OCI-LY1 (cell line): Measurements from ENCODE around the gene SLC46A1.

Experiments
- H2AFZ ChIP-seq: fragments of 200-600 bp; sonication (generic), shearing (Covaris generic); 2 replicates; pipeline ENCODE4 v1.6.0; 2014; ENCODE audit warnings: antibody characterized with exemption, mild to moderate bottlenecking, low read length
- H3F3A ChIP-seq: fragments of 200-600 bp; sonication (generic), shearing (Covaris generic); 2 replicates; pipeline ENCODE4 v1.6.0; 2014; ENCODE audit warnings: mild to moderate bottlenecking, antibody characterized with exemption, low read length, moderate library complexity; ENCODE audit not compliant: insufficient read depth
- H3K27ac ChIP-seq: fragments of 200-600 bp; sonication (generic); 2 replicates; pipeline ENCODE4 v1.5.1; 2014; ENCODE audit warnings: low read length, mixed run types, mild to moderate bottlenecking, low read depth; ENCODE audit not compliant: poor library complexity, severe bottlenecking
- H3K27me3 ChIP-seq: fragments of 200-600 bp; sonication (generic); 2 replicates; pipeline ENCODE4 v1.6.0; 2014; ENCODE audit warnings: antibody characterized with exemption, mild to moderate bottlenecking, low read length, moderate library complexity; ENCODE audit not compliant: insufficient read depth
- H3K36me3 ChIP-seq: fragments of 200-600 bp; sonication (generic); 2 replicates; pipeline ENCODE4 v1.6.1; 2014; ENCODE audit warnings: mild to moderate bottlenecking, antibody characterized with exemption, low read length, moderate library complexity, mixed read lengths; ENCODE audit not compliant: insufficient read depth
- H3K4me1 ChIP-seq: fragments of 200-600 bp; sonication (generic); 2 replicates; pipeline ENCODE4 v1.5.1; 2014; ENCODE audit warnings: mild to moderate bottlenecking, low read length, moderate library complexity; ENCODE audit not compliant: insufficient read depth, severe bottlenecking
- H3K4me2 ChIP-seq: fragments of 200-600 bp; sonication (generic), shearing (Covaris generic); 2 replicates; pipeline ENCODE4 v1.6.1; 2014; ENCODE audit warnings: low read length
- H3K4me3 ChIP-seq: fragments of 200-600 bp; sonication (generic); 2 replicates; pipeline ENCODE4 v1.5.1; 2014; ENCODE audit warnings: low read length, low read depth, mild to moderate bottlenecking, mixed read lengths; ENCODE audit not compliant: poor library complexity, severe bottlenecking
- H3K79me2 ChIP-seq: fragments of 200-600 bp; shearing (Covaris generic); 2 replicates; pipeline ENCODE4 v1.6.1; 2016; ENCODE audit warnings: mixed run types, low read length, mixed read lengths; ENCODE audit not compliant: insufficient read depth
- H3K9ac ChIP-seq: fragments of 200-600 bp; sonication (generic), shearing (Covaris generic); 2 replicates; pipeline ENCODE4 v1.6.1; 2014; ENCODE audit warnings: mild to moderate bottlenecking, low read length, mixed read lengths
- H3K9me2 ChIP-seq: fragments of 200-600 bp; sonication (generic), shearing (Covaris generic); 2 replicates; pipeline ENCODE4 v1.6.1; 2014; ENCODE audit warnings: low read depth, mild to moderate bottlenecking, low read length, mixed read lengths
- H3K9me3 ChIP-seq: fragments of 200-600 bp; shearing (Covaris generic); 2 replicates; pipeline ENCODE4 v1.6.1; 2014; ENCODE audit warnings: low read length, mixed read lengths
- H4K20me1 ChIP-seq: fragments of 200-600 bp; sonication (generic), shearing (Covaris generic); 2 replicates; pipeline ENCODE4 v1.6.0; 2016; ENCODE audit warnings: mild to moderate bottlenecking, low read length; ENCODE audit not compliant: insufficient read depth
- EZH2 ChIP-seq: fragments of 200-600 bp; sonication (generic), shearing (Covaris generic); IDR thresholded peaks from 2 replicates; pipeline ENCODE4 v1.8.0; 2017; ENCODE audit warnings: borderline replicate concordance, mixed run types, mild to moderate bottlenecking, antibody characterized with exemption, low read length, moderate library complexity, mixed read lengths
- TF ChIP-seq, protein P1 (sequence below): fragments of 200-600 bp; sonication (generic), shearing (Covaris generic); IDR thresholded peaks from 2 replicates; pipeline ENCODE4 v1.5.1; 2017; ENCODE audit warnings: mild to moderate bottlenecking, antibody characterized with exemption, low read length, moderate library complexity, mixed read lengths

SLC46A1 gene

GRCh38 chr17:28415886-28416285 lies 9.9 kb upstream of the SLC46A1 start:
- Histone ChIP-seq H4K20me1 (no peaks in the 10 kb centered on the region), H3K36me3 (no peaks in the 10 kb centered on the region), H3K4me2 (no peak overlapping the region), H3K9ac (no peak overlapping the region), H3K9me2 (no peaks in the 10 kb centered on the region), H3K27ac (no peak overlapping the region), H3F3A (no peaks in the 10 kb centered on the region), H3K27me3 (0 out of 2 replicates have a peak, but pooled peaks cover 7% of the 10 kb centered on the region), H3K4me1 (no peaks in the 10 kb centered on the region), H2AFZ (no peak overlapping the region), H3K9me3 (no peaks in the 10 kb centered on the region), H3K79me2 (no peaks in the 10 kb centered on the region), H3K4me3 (no peak overlapping the region)
- TF ChIP-seq, protein P1, sequence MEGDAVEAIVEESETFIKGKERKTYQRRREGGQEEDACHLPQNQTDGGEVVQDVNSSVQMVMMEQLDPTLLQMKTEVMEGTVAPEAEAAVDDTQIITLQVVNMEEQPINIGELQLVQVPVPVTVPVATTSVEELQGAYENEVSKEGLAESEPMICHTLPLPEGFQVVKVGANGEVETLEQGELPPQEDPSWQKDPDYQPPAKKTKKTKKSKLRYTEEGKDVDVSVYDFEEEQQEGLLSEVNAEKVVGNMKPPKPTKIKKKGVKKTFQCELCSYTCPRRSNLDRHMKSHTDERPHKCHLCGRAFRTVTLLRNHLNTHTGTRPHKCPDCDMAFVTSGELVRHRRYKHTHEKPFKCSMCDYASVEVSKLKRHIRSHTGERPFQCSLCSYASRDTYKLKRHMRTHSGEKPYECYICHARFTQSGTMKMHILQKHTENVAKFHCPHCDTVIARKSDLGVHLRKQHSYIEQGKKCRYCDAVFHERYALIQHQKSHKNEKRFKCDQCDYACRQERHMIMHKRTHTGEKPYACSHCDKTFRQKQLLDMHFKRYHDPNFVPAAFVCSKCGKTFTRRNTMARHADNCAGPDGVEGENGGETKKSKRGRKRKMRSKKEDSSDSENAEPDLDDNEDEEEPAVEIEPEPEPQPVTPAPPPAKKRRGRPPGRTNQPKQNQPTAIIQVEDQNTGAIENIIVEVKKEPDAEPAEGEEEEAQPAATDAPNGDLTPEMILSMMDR, result no peak
- TF ChIP-seq EZH2, result no peak

DNA sequence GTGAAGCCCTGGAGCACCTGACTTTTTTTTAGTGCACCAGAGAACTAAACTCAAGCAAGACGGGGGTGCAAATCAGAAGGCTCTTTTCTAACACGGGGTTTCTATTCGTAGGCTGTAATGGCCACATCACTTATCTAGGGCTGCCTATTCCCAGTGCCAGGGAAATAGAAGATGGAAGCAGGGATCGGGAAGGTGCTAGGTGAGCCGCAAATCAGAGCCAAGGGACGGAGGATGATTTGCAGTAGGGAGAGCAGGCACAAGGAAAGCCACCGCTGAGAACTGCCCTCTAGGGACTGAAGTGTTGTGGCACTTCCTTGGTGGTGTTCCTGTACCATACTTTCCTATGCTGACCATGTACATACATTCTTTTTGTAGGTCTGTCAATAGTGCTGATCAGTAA lies 7.8 kb upstream of the SLC46A1 start:
- Histone ChIP-seq H3K9ac (no peak overlapping the region), H3K4me3 (no peak overlapping the region), H3K4me2 (no peak overlapping the region), H3K4me1 (no peaks in the 10 kb centered on the region), H3K27ac (no peak overlapping the region), H4K20me1 (no peaks in the 10 kb centered on the region), H3K9me2 (no peaks in the 10 kb centered on the region), H2AFZ (no peak overlapping the region), H3K27me3 (0 out of 2 replicates have a peak, but pooled peaks cover 7% of the 10 kb centered on the region), H3F3A (no peaks in the 10 kb centered on the region), H3K79me2 (no peaks in the 10 kb centered on the region), H3K9me3 (no peaks in the 10 kb centered on the region), H3K36me3 (no peaks in the 10 kb centered on the region)
- TF ChIP-seq, protein P1, result no peak
- TF ChIP-seq EZH2, result no peak

DNA sequence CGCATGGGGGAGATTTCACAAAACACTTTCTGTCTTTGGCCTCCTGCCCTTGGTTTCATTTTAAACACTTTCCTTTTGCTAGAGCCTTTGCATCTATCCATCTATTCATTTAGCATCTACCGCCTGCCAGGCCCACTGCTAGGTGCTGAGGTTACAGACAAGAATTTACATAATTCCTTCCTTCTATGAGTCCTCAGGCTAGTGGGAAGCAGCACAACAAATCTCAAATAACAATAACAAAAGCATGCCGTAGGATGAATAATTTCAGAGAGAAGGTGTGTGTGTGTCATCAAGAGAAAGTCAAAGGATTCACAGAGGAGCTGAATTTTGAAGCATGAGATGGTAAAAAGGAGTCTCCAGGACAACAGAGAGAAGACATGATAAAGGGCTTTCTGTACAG lies 6.1 kb upstream of the SLC46A1 start:
- no peaks in the 10 kb centered on the region for H3F3A ChIP-seq
- H3K27ac ChIP-seq, result no peak overlapping the region
- no peak overlapping the region for H3K4me3 ChIP-seq
- H3K9ac ChIP-seq, result no peak overlapping the region
- H3K79me2 ChIP-seq, result no peaks in the 10 kb centered on the region
- H3K9me2 ChIP-seq, result no peaks in the 10 kb centered on the region
- H3K4me1 ChIP-seq, result no peaks in the 10 kb centered on the region
- no peaks in the 10 kb centered on the region for H4K20me1 ChIP-seq
- no peaks in the 10 kb centered on the region for H3K36me3 ChIP-seq
- no peak overlapping the region for H3K4me2 ChIP-seq
- TF ChIP-seq, protein P1, result no peak
- TF ChIP-seq EZH2, result no peak
- 0 out of 2 replicates have a peak, but pooled peaks cover 7% of the 10 kb centered on the region for H3K27me3 ChIP-seq
- no peak overlapping the region for H2AFZ ChIP-seq
- no peaks in the 10 kb centered on the region for H3K9me3 ChIP-seq
